Right atrium auricular region (tissue), 2 donors: ENCODE results near the gene ARID3A. TPM values are rescaled to one million over a fixed set of nuclear protein-coding genes. Genes with fewer than 3 reads are reported as not detected.

Experiments used
- DNase-seq: peaks from one replicate; pipeline ENCODE4 v3.0.0-alpha.2; 2019; ENCODE audit warnings: low spot score
- H3K27ac ChIP-seq, 2 donors: fragments of 200-600 bp; sonication (generic); 1 replicate in 1 of 2; 2 replicates in 1 of 2; pipeline ENCODE4 v1.5.1; 2016 to 2019
- H3K27me3 ChIP-seq, 2 donors: fragments of 200-600 bp; sonication (generic); one replicate each; pipeline versions ENCODE4 v1.5.1 to v1.6.0; 2017 to 2019
- H3K36me3 ChIP-seq: fragments of 200-600 bp; sonication (generic); one replicate; pipeline ENCODE4 v1.5.1; 2016
- H3K4me1 ChIP-seq, 2 donors: fragments of 200-600 bp; sonication (generic); one replicate each; pipeline versions ENCODE4 v1.5.1 to v1.6.0; 2017 to 2019
- H3K4me3 ChIP-seq, 2 donors: fragments of 200-600 bp; sonication (generic); 1 replicate in 1 of 2; 2 replicates in 1 of 2; pipeline ENCODE4 v1.5.1; 2017 to 2019; ENCODE audit warnings: mild to moderate bottlenecking in 1 of 2, moderate library complexity in 1 of 2
- H3K9me3 ChIP-seq, 2 donors: fragments of 200-600 bp; sonication (generic); one replicate each; pipeline ENCODE4 v1.5.1; 2019
- CTCF ChIP-seq, 2 donors: fragments of 200-600 bp; sonication (generic); IDR thresholded peaks; one replicate each; pipeline ENCODE4 v1.5.1; 2019; ENCODE audit warnings: antibody characterized with exemption in 2 of 2
- total RNA-seq, 2 donors: library from RNA; depleted of rRNA; stranded (reverse); fragments of >200 nt; gene quantifications; one replicate each; pipeline ENCODE4 v1.1.0, GENCODE V29; 2016

The ARID3A gene
- total RNA-seq, 2 donors from 2014 or later = 1.7 to 3.4 TPM

DNA sequence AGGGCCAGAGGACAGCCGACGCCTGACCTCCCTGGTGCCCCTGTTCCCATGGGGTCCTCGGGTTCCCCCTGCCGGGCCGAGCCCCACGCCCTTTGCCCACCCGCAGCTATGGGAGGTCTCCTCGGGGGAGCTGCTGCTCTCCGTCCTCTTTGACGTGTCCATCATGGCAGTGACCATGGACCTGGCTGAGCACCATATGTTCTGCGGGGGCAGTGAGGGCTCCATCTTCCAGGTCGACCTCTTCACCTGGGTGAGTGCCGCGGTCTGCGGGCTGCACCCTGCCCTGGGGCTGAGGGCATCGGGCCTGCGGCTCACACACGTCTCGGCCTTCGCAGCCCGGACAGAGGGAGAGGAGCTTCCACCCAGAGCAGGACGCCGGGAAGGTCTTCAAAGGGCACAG lies 64.9 kb downstream of the ARID3A start:
- TF ChIP-seq CTCF (IDR thresholded peaks at IDR 0.05) = no peak
- Histone ChIP-seq H3K27ac (no peak overlapping the region), H3K4me3 (no peak overlapping the region), H3K27me3 (no peaks in the 10 kb centered on the region), H3K4me1 (peaks cover 0 to 1% of the 10 kb centered on the region in 2 donors), H3K36me3 (peaks cover 34% of the 10 kb centered on the region), H3K9me3 (no peaks in the 10 kb centered on the region)
- DNase-seq = no peak

GRCh38 chr19:991174-991931 lies 65.5 kb downstream of the ARID3A start:
- Histone ChIP-seq H3K4me3 (no peak overlapping the region), H3K4me1 (peaks cover 0 to 7% of the 10 kb centered on the region in 2 donors), H3K27me3 (no peaks in the 10 kb centered on the region), H3K9me3 (no peaks in the 10 kb centered on the region), H3K36me3 (peaks cover 34% of the 10 kb centered on the region), H3K27ac (no peak overlapping the region)
- no peak for DNase-seq
- TF ChIP-seq CTCF (IDR thresholded peaks at IDR 0.05) = no peak

DNA sequence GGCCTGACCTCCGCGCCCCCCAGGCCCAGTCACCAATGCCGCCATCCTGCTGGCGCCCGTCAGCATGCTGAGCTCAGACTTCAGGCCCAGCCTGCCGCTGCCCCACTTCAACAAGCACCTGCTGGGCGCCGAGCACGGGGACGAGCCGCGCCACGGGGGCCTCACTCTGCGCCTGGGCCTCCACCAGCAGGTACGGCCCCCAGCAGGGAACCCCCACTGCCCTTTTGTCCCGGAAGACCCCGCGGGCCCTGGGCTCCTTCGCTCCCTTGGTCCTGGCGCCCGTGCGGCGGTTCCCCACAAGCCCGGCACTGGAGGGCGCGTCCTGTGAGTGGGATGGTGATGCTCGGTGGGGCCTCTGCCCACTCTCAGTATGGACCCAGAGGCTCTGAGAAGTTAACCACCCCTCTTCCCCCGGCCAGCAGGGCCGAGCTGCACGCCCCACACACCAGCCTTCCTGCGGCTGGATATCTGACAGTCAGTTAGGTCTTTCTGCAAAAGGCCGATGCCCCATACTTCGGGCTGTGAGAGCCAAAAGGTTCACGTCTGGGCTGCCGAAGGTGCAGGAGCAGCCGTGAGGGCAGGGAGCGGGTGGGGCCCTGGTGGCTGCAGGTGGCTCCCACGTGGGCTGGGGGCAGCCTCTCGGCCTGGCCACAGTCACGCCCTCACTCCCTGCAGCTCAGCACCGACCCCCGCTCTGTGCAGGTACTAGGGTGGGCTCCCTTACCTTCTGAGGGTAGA lies 66.3 kb downstream of the ARID3A start:
- no peaks in the 10 kb centered on the region for H3K9me3 ChIP-seq

DNA sequence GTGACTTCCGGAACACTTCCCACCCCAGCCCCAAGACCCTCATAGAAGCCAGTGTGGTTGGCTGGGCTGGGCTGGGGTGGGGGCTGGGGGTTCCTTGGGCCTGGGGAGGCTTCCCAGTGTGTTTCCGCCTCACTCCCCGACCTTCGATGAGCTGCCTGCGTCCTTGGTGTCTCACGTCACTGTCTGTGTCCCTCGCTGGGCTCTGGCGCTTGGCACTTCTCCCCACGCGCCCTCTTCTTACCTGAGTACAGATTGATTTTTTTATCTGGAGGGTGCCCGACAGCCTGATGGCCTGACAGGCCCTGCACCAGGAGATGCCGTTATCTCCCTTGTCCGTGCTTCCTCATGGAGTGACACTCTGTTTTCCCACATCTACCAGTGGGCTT lies 66.8 kb downstream of the ARID3A start:
- H3K27ac ChIP-seq = no peak overlapping the region
- TF ChIP-seq CTCF (IDR thresholded peaks at IDR 0.05) = no peak
- H3K4me1 ChIP-seq = peaks cover 0 to 11% of the 10 kb centered on the region in 2 donors
- H3K9me3 ChIP-seq = no peaks in the 10 kb centered on the region
- no peak for DNase-seq
- peaks cover 0 to under 1% of the 10 kb centered on the region in 2 donors for H3K27me3 ChIP-seq
- peaks cover 34% of the 10 kb centered on the region for H3K36me3 ChIP-seq
- H3K4me3 ChIP-seq = no peak overlapping the region

More for the DNA sequence above, 66.3 kb downstream of the ARID3A start:
- H3K4me1 ChIP-seq = peaks cover 0 to 11% of the 10 kb centered on the region in 2 donors
- H3K36me3 ChIP-seq = peaks cover 34% of the 10 kb centered on the region
- no peak overlapping the region for H3K27ac ChIP-seq
- no peak for TF ChIP-seq CTCF (IDR thresholded peaks at IDR 0.05)
- no peak overlapping the region for H3K4me3 ChIP-seq
- DNase-seq = no peak
- no peaks in the 10 kb centered on the region for H3K27me3 ChIP-seq

DNA sequence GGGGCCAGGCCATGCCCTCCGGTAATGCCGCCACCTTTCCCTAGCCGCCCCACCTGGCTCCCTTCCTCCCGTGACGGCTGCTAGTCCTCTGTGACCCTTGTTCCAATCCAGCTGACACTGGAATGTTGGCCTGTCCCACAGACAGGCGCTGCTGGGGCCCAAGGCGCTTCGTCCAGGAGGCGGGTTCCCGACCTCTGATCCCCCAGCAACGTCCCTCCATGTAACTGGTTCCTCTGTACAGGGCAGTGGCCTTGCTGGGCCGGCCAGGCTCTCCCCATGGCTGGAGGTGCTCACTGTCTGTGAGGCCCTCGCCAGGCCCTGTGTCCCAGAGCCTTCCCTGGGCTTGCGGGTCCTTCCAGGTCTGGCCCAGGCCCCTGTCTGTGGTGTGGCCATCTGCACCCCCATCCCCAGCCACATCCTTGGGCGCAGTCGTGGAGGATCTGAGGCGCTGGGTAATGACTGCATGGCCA lies 67.6 kb downstream of the ARID3A start:
- Histone ChIP-seq H3K4me1 (peaks cover 0 to 11% of the 10 kb centered on the region in 2 donors), H3K9me3 (no peaks in the 10 kb centered on the region), H3K4me3 (no peak overlapping the region), H3K27me3 (peaks cover 0 to 8% of the 10 kb centered on the region in 2 donors), H3K36me3 (peaks cover 31% of the 10 kb centered on the region), H3K27ac (no peak overlapping the region)
- TF ChIP-seq CTCF (IDR thresholded peaks at IDR 0.05) = no peak
- DNase-seq = no peak
